Uterus (tissue), 4 donors: ENCODE data around the gene AADACL4. TPM values are rescaled to one million over a fixed set of nuclear protein-coding genes. Genes with fewer than 3 reads are reported as not detected.
"Not testable (repeated sequence)": the region's sequence is repeated elsewhere in the genome, so short reads cannot be mapped to it uniquely, and the experiment has no call there.

ENCODE experiments used
- DNase-seq, 2 donors: peaks; one replicate each; pipeline ENCODE4 v3.0.0-alpha.2; 2019 to 2020
- H3K27ac ChIP-seq, 2 donors: fragments of 200-600 bp; sonication (generic); 1 replicate in 1 of 2; 2 replicates in 1 of 2; pipeline ENCODE4 v1.5.1; 2016 to 2018
- H3K27me3 ChIP-seq, 2 donors: fragments of 200-600 bp; sonication (generic); one replicate each; pipeline ENCODE4 v1.5.1; 2018 to 2019; ENCODE audit warnings: control low read depth in 1 of 2
- H3K36me3 ChIP-seq, 2 donors: fragments of 200-600 bp; sonication (generic); one replicate each; pipeline ENCODE4 v1.5.1; 2019; ENCODE audit warnings: control low read depth in 1 of 2
- H3K4me1 ChIP-seq, 2 donors: fragments of 200-600 bp; sonication (generic); one replicate each; pipeline ENCODE4 v1.5.1; 2018 to 2019; ENCODE audit warnings: control low read depth in 1 of 2
- H3K4me3 ChIP-seq, 2 donors: fragments of 200-600 bp; sonication (generic); 1 replicate in 1 of 2; 2 replicates in 1 of 2; pipeline ENCODE4 v1.5.1; 2018 to 2019; ENCODE audit warnings: mild to moderate bottlenecking in 1 of 2
- H3K9me3 ChIP-seq, 2 donors: fragments of 200-600 bp; sonication (generic); one replicate each; pipeline ENCODE4 v1.5.1; 2019; ENCODE audit warnings: control low read depth in 1 of 2
- CTCF ChIP-seq, 4 experiments: fragments of 200-600 bp in 2 of 4; fragments of 450-650 bp in 2 of 4; sonication (generic) in 2 of 4; IDR thresholded peaks; one replicate each; pipeline ENCODE4 v1.5.1; 2016 to 2019; ENCODE audit warnings: antibody characterized with exemption in 4 of 4, mild to moderate bottlenecking in 2 of 4, moderate library complexity in 1 of 4
- POLR2A ChIP-seq, 2 donors: fragments of 450-650 bp; IDR thresholded peaks; one replicate each; pipeline ENCODE4 v1.6.1; 2016; ENCODE audit warnings: antibody characterized with exemption in 2 of 2, mild to moderate bottlenecking in 1 of 2, moderate library complexity in 1 of 2
- intact Hi-C: fragments of 100-400 bp; cut with DNase I; formaldehyde crosslinking; loops from one replicate; pipeline ENCODE4 v1.15.1; 2023; ENCODE audit warnings: low total_unique reads
- total RNA-seq, 4 donors: library from RNA; depleted of rRNA in 3 of 4; stranded (reverse); fragments of >200 nt in 3 of 4; gene quantifications; one replicate each; pipeline versions ENCODE4 v1.1.0 to v1.2.4, GENCODE V29; 2014 to 2023
- donor health status: DM: yes; HTN: yes; CAD: no.

AADACL4 gene
- total RNA-seq, 4 donors from 2014 or later, result 0.14 to 0.46 TPM; not detected in 2

- intact Hi-C loops, result no loop called here
- Histone ChIP-seq H3K9me3 (no peaks in the 10 kb centered on the region), H3K4me3 (no peak overlapping the region), H3K27ac (no peak overlapping the region), H3K4me1 (no peaks in the 10 kb centered on the region), H3K36me3 (no peaks in the 10 kb centered on the region), H3K27me3 (no peaks in the 10 kb centered on the region)
- TF ChIP-seq CTCF (IDR thresholded peaks at IDR 0.05) (no peak), POLR2A (IDR thresholded peaks at IDR 0.05) (no peak)
- DNase-seq, result no peak
Measured at GRCh38 chr1:12669529-12670068, 25.7 kb downstream of the AADACL4 start.

- Histone ChIP-seq H3K4me1 (no peaks in the 10 kb centered on the region), H3K9me3 (no peaks in the 10 kb centered on the region), H3K4me3 (no peak overlapping the region), H3K36me3 (no peaks in the 10 kb centered on the region), H3K27me3 (no peaks in the 10 kb centered on the region), H3K27ac (no peak overlapping the region)
- DNase-seq, result no peak
- no peak for TF ChIP-seq CTCF (IDR thresholded peaks at IDR 0.05)
- no peak for TF ChIP-seq POLR2A (IDR thresholded peaks at IDR 0.05)
- intact Hi-C loops, result no loop called here
Measured at GRCh38 chr1:12674358-12674757, 30.5 kb downstream of the AADACL4 start.

GRCh38 chr1:12676122-12676521 is 32.2 kb downstream of the AADACL4 start:
- H3K27ac ChIP-seq, H3K27me3 ChIP-seq, H3K4me3 ChIP-seq, H3K9me3 ChIP-seq, H3K4me1 ChIP-seq, H3K36me3 ChIP-seq, intact Hi-C loops, DNase-seq: not testable (repeated sequence)

- TF ChIP-seq CTCF (IDR thresholded peaks at IDR 0.05) (no peak), POLR2A (IDR thresholded peaks at IDR 0.05) (no peak)
- no peaks in the 10 kb centered on the region for H3K36me3 ChIP-seq
- H3K27ac ChIP-seq, result no peak overlapping the region
- H3K27me3 ChIP-seq, result no peaks in the 10 kb centered on the region
- intact Hi-C loops, result no loop called here
- DNase-seq, result no peak
- H3K4me1 ChIP-seq, result no peaks in the 10 kb centered on the region
- H3K4me3 ChIP-seq, result no peak overlapping the region
- H3K9me3 ChIP-seq, result no peaks in the 10 kb centered on the region
Measured at GRCh38 chr1:12677565-12677964, 33.7 kb downstream of the AADACL4 start.

- no peaks in the 10 kb centered on the region for H3K9me3 ChIP-seq
- DNase-seq, result no peak
- no peak for TF ChIP-seq CTCF (IDR thresholded peaks at IDR 0.05)
- TF ChIP-seq POLR2A (IDR thresholded peaks at IDR 0.05), result no peak
- H3K36me3 ChIP-seq, result no peaks in the 10 kb centered on the region
- no peak overlapping the region for H3K4me3 ChIP-seq
- H3K4me1 ChIP-seq, result no peaks in the 10 kb centered on the region
- no peaks in the 10 kb centered on the region for H3K27me3 ChIP-seq
- no peak overlapping the region for H3K27ac ChIP-seq
- intact Hi-C loops, result no loop called here
Measured at GRCh38 chr1:12678350-12678749, 34.5 kb downstream of the AADACL4 start.

GRCh38 chr1:12678820-12679219 is 34.9 kb downstream of the AADACL4 start:
- no peaks in the 10 kb centered on the region for H3K4me1 ChIP-seq
- H3K9me3 ChIP-seq, result no peaks in the 10 kb centered on the region
- no peak overlapping the region for H3K27ac ChIP-seq
- H3K4me3 ChIP-seq, result no peak overlapping the region
- intact Hi-C loops, result no loop called here
- no peaks in the 10 kb centered on the region for H3K27me3 ChIP-seq
- no peaks in the 10 kb centered on the region for H3K36me3 ChIP-seq
- no peak for DNase-seq
- TF ChIP-seq CTCF (IDR thresholded peaks at IDR 0.05) (no peak), POLR2A (IDR thresholded peaks at IDR 0.05) (no peak)
